MCF 10A (cell line): Measurements from ENCODE around the gene EHD1. TPM values are rescaled to one million over a fixed set of nuclear protein-coding genes. Genes with fewer than 3 reads are reported as not detected.

ENCODE experiments used
- BruUV-seq: library from RNA; stranded (reverse); fragments of 400-500 nt; replicated peaks from 2 replicates; lab custom pipeline; 2021; lab: Mats Ljungman, UMichigan
- CTCF ChIA-PET: fragments of 300-600 bp; sonication (Branson Sonifier 250); formaldehyde crosslinking; extraction: SDS; loops from one replicate; lab custom pipeline; 2021; ENCODE audit warnings: antibody characterized with exemption, inconsistent platforms; lab: Yijun Ruan, JAX
- POLR2A ChIA-PET: fragments of 300-600, 350-650 bp; sonication (Branson Sonifier 250); formaldehyde crosslinking; extraction: SDS; loops from one replicate; lab custom pipeline; 2020; ENCODE audit warnings: antibody characterized with exemption, inconsistent platforms; lab: Yijun Ruan, JAX
- DNase-seq: peaks from one replicate; pipeline ENCODE4 v3.0.0-alpha.2; 2018; ENCODE audit not compliant: unreplicated experiment
- H3K27ac Mint-ChIP-seq: one replicate; pipeline ENCODE4 v1.8.0; 2022; ENCODE audit warnings: mild to moderate bottlenecking, low read depth, mixed read lengths; ENCODE audit not compliant: unreplicated experiment
- H3K27me3 Mint-ChIP-seq: one replicate; pipeline ENCODE4 v1.8.0; 2022; ENCODE audit warnings: mixed read lengths; ENCODE audit not compliant: insufficient read depth, unreplicated experiment
- H3K36me3 Mint-ChIP-seq: one replicate; pipeline ENCODE4 v1.8.0; 2022; ENCODE audit warnings: mild to moderate bottlenecking, moderate library complexity, mixed read lengths; ENCODE audit not compliant: insufficient read depth, unreplicated experiment
- H3K4me1 Mint-ChIP-seq: one replicate; pipeline ENCODE4 v1.8.0; 2022; ENCODE audit warnings: mixed read lengths; ENCODE audit not compliant: insufficient read depth, unreplicated experiment
- H3K4me3 Mint-ChIP-seq: one replicate; pipeline ENCODE4 v1.8.0; 2022; ENCODE audit warnings: mild to moderate bottlenecking, moderate library complexity, mixed read lengths; ENCODE audit not compliant: unreplicated experiment
- H3K9me3 Mint-ChIP-seq: one replicate; pipeline ENCODE4 v1.8.0; 2022; ENCODE audit warnings: mixed read lengths; ENCODE audit not compliant: unreplicated experiment
- CTCF ChIP-seq: fragments of 200-600 bp; IDR thresholded peaks from one replicate; pipeline ENCODE4 v1.8.0; 2022; ENCODE audit warnings: antibody characterized with exemption, mild to moderate bottlenecking; ENCODE audit not compliant: unreplicated experiment
- intact Hi-C: fragments of 100-400 bp; cut with micrococcal nuclease; formaldehyde crosslinking; loops from 2 replicates; pipeline ENCODE4 v1.14.1; 2022
- total RNA-seq: library from RNA; stranded (reverse); gene quantifications from 2 replicates; pipeline ENCODE4 v1.2.3, GENCODE V29; 2022

EHD1 gene
- total RNA-seq, 1 experiment from 2014 or later, result 80.6 TPM

GRCh38 chr11:64911142-64911541, 32.7 kb upstream of the EHD1 start:
- H3K27ac Mint-ChIP-seq, result no peak overlapping the region
- H3K4me1 Mint-ChIP-seq, result peaks cover 5% of the 10 kb centered on the region
- H3K27me3 Mint-ChIP-seq, result no peaks in the 10 kb centered on the region
- H3K9me3 Mint-ChIP-seq, result no peaks in the 10 kb centered on the region
- peaks cover 67% of the 10 kb centered on the region for H3K36me3 Mint-ChIP-seq
- ChIA-PET POLR2A (no interaction called here), CTCF (interaction anchor here (0.7 kb wide), 1 partner anchor 19 kb away, joined by 3 read pairs; no protein-coding TSS in a partner anchor)
- DNase-seq, result no peak
- TF ChIP-seq CTCF, result no peak
- no TSS peak for BruUV-seq
- intact Hi-C loops, result loop anchor here (10.0 kb wide), 1 partner anchor 204 kb away; the partner anchor contains the start of genes TM7SF2 and ZNHIT2
- no peak overlapping the region for H3K4me3 Mint-ChIP-seq

DNA sequence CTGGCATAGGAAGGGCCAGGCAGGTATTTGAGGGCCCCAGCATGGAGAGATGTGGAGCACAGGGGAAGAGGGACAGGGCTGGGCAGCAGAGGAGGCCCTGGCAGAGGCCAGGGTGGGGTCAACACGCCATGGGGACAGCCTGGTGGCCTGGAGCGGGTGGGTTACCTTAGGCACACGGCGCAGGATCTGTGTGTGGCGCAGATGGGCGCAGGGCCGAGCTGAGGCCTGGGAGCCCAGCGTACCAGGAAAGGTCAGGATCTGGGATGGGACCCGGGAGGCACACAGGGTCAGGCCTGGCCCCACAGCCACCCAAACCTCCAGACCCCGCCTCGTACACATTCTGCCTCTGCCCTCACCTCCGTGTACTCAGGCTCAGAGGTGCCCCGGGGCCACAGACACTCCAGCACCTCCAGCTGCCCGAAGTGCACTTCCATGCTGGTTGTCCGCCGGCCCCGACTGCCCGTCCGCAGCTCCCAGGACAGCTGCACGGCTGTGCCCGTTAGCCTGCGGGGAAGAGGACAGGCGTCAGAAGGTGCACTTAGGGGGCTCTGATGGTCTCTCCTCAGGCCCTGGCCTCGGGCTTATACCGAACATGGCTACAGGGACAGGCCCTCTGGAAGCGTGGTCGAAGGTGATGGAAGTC, 32.2 kb upstream of the EHD1 start:
- no peak for DNase-seq
- no peaks in the 10 kb centered on the region for H3K9me3 Mint-ChIP-seq
- no peak for TF ChIP-seq CTCF
- POLR2A ChIA-PET, result no interaction called here
- CTCF ChIA-PET, result no interaction called here
- intact Hi-C loops, result loop anchor here (10.0 kb wide), 1 partner anchor 204 kb away; the partner anchor contains the start of genes TM7SF2 and ZNHIT2
- H3K36me3 Mint-ChIP-seq, result peaks cover 67% of the 10 kb centered on the region
- no TSS peak for BruUV-seq
- H3K4me3 Mint-ChIP-seq, result no peak overlapping the region
- no peaks in the 10 kb centered on the region for H3K27me3 Mint-ChIP-seq
- H3K4me1 Mint-ChIP-seq, result no peaks in the 10 kb centered on the region
- no peak overlapping the region for H3K27ac Mint-ChIP-seq

DNA sequence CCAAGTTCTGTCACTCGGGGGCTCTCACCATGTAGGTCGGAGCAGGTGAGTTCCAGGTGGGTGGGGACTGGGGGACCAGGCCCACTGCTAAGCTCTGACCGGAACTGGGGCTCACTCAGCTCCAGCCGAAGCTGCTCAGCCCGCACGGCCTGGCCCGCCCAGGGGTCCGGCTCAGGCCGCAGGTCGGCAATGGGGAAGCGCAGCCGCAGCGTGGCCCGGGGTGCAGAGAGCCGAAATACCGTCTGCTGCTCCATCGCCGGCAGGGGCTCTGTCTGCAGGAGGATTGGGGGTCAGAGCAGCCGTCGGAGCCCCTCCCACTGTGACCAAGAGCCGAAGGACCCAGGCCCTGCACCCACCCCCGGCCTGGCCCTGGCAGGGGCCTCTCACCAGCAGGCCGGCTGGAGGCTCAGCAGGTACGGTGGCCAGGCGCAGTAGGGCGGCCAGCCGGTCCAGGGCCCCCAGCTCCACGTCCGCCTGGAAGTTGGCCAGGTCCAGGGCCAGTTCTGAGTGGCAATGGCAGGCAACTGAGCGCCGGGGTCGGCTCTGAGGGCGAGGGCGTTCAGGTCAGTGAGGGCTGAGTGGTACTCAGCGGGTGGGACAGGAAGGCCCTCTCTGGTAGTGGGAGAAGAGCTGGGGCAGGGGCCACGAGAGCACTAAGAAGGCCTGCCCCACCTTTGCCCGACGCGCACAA, 31.4 kb upstream of the EHD1 start:
- no peaks in the 10 kb centered on the region for H3K4me1 Mint-ChIP-seq
- no TSS peak for BruUV-seq
- no peak overlapping the region for H3K4me3 Mint-ChIP-seq
- peaks cover 67% of the 10 kb centered on the region for H3K36me3 Mint-ChIP-seq
- intact Hi-C loops, result loop anchor here (10.0 kb wide), 1 partner anchor 205 kb away; the partner anchor contains the start of genes TM7SF2 and ZNHIT2
- no peaks in the 10 kb centered on the region for H3K9me3 Mint-ChIP-seq
- DNase-seq, result no peak
- CTCF ChIA-PET, result interaction anchor here (0.7 kb wide), 1 partner anchor 112 kb away, joined by 3 read pairs; no protein-coding TSS in a partner anchor
- no peak overlapping the region for H3K27ac Mint-ChIP-seq
- no peaks in the 10 kb centered on the region for H3K27me3 Mint-ChIP-seq
- POLR2A ChIA-PET, result no interaction called here
- no peak for TF ChIP-seq CTCF

DNA sequence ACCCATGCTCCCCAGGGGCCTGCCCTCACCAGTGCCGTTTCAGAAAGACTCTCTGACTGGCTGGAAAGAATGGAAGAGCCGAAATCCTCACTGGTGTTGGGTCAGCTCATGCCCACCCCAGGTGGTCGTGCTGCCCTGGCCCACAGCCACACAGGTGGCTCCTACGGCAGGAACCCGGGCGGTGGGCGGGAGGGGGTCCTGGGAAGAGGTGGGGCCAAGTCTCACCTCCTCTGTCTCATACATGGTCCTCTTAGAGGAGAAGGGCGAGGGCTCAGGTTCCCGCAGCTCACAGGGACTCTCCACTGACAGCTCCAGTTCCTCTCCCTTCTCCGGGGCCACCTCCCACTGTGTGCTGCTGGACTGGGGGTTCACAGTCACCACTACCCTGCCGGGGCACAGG, 30.3 kb upstream of the EHD1 start:
- POLR2A ChIA-PET, result no interaction called here
- intact Hi-C loops, result no loop called here
- TF ChIP-seq CTCF, result no peak
- DNase-seq, result no peak
- BruUV-seq, result no TSS peak
- no peaks in the 10 kb centered on the region for H3K27me3 Mint-ChIP-seq
- H3K4me1 Mint-ChIP-seq, result no peaks in the 10 kb centered on the region
- peaks cover 66% of the 10 kb centered on the region for H3K36me3 Mint-ChIP-seq
- no peak overlapping the region for H3K27ac Mint-ChIP-seq
- no peaks in the 10 kb centered on the region for H3K9me3 Mint-ChIP-seq
- no peak overlapping the region for H3K4me3 Mint-ChIP-seq
- CTCF ChIA-PET, result interaction anchor here (0.7 kb wide), 1 partner anchor 113 kb away, joined by 3 read pairs; no protein-coding TSS in a partner anchor
